ENCODE measurements around the gene CDHR2.

The CDHR2 gene

GRCh38 chr5:176644878-176645670 is 95.9 kb downstream of the CDHR2 start:
- no peak for DNase-seq

Measured in NCI-H526 (cell line).